Heart left ventricle (tissue), 16 donors: ENCODE results near the gene ING1. TPM values are rescaled to one million over a fixed set of nuclear protein-coding genes. Genes with fewer than 3 reads are reported as not detected.

Experiments
- ATAC-seq, 4 donors: fragments of 200-7000 bp; cut with Tn5 transposase; one replicate each; pipeline ENCODE4 v1.9.1; 2020 to 2022; ENCODE audit warnings: moderate library complexity in 4 of 4, mild to moderate bottlenecking in 3 of 4, moderate number of reproducible peaks in 1 of 4
- DNase-seq, 5 donors: peaks; one replicate each; pipeline ENCODE4 v3.0.0-alpha.2; 2020
- H3K27ac ChIP-seq, 12 donors: fragments of 200-600 bp; sonication (generic) in 4 of 12; one replicate each; pipeline versions ENCODE4 v1.5.0 to v1.8.0; 2016 to 2022; ENCODE audit warnings: mild to moderate bottlenecking in 2 of 12
- H3K27me3 ChIP-seq, 9 donors: fragments of 200-600 bp; sonication (generic) in 2 of 9; one replicate each; pipeline versions ENCODE4 v1.5.1 to v1.8.0; 2016 to 2022; ENCODE audit warnings: mild to moderate bottlenecking in 3 of 9
- H3K36me3 ChIP-seq, 9 donors: fragments of 200-600 bp; sonication (generic) in 2 of 9; one replicate each; pipeline versions ENCODE4 v1.5.0 to v1.8.0; 2018 to 2022; ENCODE audit warnings: mild to moderate bottlenecking in 2 of 9
- H3K4me1 ChIP-seq, 12 donors: fragments of 200-600 bp; sonication (generic) in 4 of 12; one replicate each; pipeline versions ENCODE4 v1.5.0 to v1.8.0; 2016 to 2022; ENCODE audit warnings: mild to moderate bottlenecking in 3 of 12
- H3K4me3 ChIP-seq, 12 donors: fragments of 200-600 bp; sonication (generic) in 4 of 12; one replicate each; pipeline versions ENCODE4 v1.5.0 to v1.8.0; 2017 to 2022; ENCODE audit warnings: mild to moderate bottlenecking in 9 of 12, moderate library complexity in 4 of 12
- H3K9me3 ChIP-seq, 12 donors: fragments of 200-600 bp; sonication (generic) in 4 of 12; one replicate each; pipeline versions ENCODE4 v1.5.0 to v1.8.0; 2016 to 2022; ENCODE audit warnings: mild to moderate bottlenecking in 1 of 12
- POLR2A ChIP-seq, 2 donors: fragments of 450-650 bp; IDR thresholded peaks; one replicate each; pipeline ENCODE4 v1.6.1; 2017; ENCODE audit warnings: antibody characterized with exemption in 2 of 2, mild to moderate bottlenecking in 2 of 2, moderate library complexity in 2 of 2
- WGBS, 4 donors: extraction: QIAGEN DNeasy Blood & Tissue Kit in 2 of 4; methylation state at CpG; one replicate each; pipeline versions ENCODE4 v1.1.5 to v1.1.7; 2013 to 2018; 5-methylcytosine and 5-hydroxymethylcytosine counted together
- intact Hi-C, 10 donors: fragments of 100-400 bp; cut with DNase I; formaldehyde crosslinking; loops; one replicate each; pipeline versions ENCODE4 v1.11.1 to v1.14.2; 2022
- polyA plus RNA-seq, 2 donors: library from polyadenylated mRNA; stranded (reverse); fragments of 200-250 nt; gene quantifications; one replicate each; pipeline ENCODE4 v1.2.3, GENCODE V29; 2013
- total RNA-seq, 9 donors: library from RNA; depleted of rRNA in 2 of 9; stranded (reverse); fragments of >200 nt in 2 of 9; fragmentation: NEBNext Ultra II Directional in 3 of 9; extraction: Animal tissue kit (Norgen Biotek cat#: 25700) in 3 of 9; gene quantifications; one replicate each; pipeline versions ENCODE4 v1.1.0 to v1.2.4, GENCODE V29; 2016 to 2023
- TF ChIP-seq, protein P1 (sequence below), 12 donors: fragments of 200-600 bp; sonication (generic) in 4 of 12; IDR thresholded peaks; one replicate each; pipeline versions ENCODE4 v1.5.0 to v1.8.0; 2018 to 2022; ENCODE audit warnings: antibody characterized with exemption in 12 of 12, mild to moderate bottlenecking in 5 of 12
- donor health status: ischemic (EF 13 %, LVEDD 7.1; RV severe dilation, severe dysfunction).
- donor health status: healthy with polysubstance abuse.
- donor health status: DM: no; HTN: yes; CAD: no.
- donor health status: DM: no; HTN: no; CAD: no.
- donor health status: ischemic (EF 25% LVEDD 6.9; RV normal size, moderate dysfunction).
- donor health status: ischemic (EF 25% LVEDD 5.7; RV mildly dilated, moderate dysfunction).
- donor health status: healthy.
- donor health status: DM: yes; HTN: yes; CAD: no.
- donor health status: ischemic (EF 35%, LVEDD 5.7; RV mildly dilated, moderate dysfunction).
- donor health status: nonischemic (EF 11% LVEDD 7.7; RV severe dilation, severe dysfunction).
- donor health status: DM: yes; HTN: yes; CAD: no.
- donor health status: PGD.
- donor health status: ischemic (EF 29% LVEDD 5.4; RV normal size, mild dysfunction).
- donor health status: nonischemic (EF 23%, LVEDD 6.1; RV moderate dilation, normal function).

The ING1 gene
- total and polyA plus RNA-seq, 11 donors = 4.8 to 18.0 (median 6.6) TPM

DNA sequence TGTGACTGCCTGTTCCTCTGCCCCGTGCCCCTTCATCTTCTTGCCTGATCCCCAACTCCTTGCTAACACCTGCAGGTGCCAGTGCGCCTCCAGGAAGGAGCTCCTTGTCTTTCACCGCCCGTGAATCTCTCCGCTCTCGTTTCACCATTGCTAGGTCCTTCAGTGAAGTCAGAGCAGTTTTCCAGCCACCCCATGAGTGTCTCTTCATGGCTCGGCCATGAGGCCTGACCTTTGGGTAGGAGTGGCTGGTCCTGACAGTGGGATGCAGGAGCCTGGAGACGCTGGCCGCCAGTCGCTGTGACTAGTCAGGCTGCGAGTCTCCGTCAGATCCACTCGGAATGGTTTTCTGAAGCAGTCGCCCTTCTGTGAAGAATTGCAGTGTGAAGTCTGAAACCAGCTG lies 43.8 kb downstream of the ING1 start:
- Histone ChIP-seq H3K9me3 (no peaks in the 10 kb centered on the region), H3K36me3 (no peaks in the 10 kb centered on the region), H3K27ac (no peak overlapping the region), H3K4me1 (no peaks in the 10 kb centered on the region), H3K27me3 (no peaks in the 10 kb centered on the region), H3K4me3 (no peak overlapping the region)
- no peak for ATAC-seq
- DNase-seq = no peak
- intact Hi-C loops = no loop called here
- 87 to 92% (median 91%) methylated on average over 14 of the region's 14 CpGs for WGBS, 4 donors
- TF ChIP-seq, protein P1, sequence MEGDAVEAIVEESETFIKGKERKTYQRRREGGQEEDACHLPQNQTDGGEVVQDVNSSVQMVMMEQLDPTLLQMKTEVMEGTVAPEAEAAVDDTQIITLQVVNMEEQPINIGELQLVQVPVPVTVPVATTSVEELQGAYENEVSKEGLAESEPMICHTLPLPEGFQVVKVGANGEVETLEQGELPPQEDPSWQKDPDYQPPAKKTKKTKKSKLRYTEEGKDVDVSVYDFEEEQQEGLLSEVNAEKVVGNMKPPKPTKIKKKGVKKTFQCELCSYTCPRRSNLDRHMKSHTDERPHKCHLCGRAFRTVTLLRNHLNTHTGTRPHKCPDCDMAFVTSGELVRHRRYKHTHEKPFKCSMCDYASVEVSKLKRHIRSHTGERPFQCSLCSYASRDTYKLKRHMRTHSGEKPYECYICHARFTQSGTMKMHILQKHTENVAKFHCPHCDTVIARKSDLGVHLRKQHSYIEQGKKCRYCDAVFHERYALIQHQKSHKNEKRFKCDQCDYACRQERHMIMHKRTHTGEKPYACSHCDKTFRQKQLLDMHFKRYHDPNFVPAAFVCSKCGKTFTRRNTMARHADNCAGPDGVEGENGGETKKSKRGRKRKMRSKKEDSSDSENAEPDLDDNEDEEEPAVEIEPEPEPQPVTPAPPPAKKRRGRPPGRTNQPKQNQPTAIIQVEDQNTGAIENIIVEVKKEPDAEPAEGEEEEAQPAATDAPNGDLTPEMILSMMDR (IDR thresholded peaks at IDR 0.05) = no peak
- no peak for TF ChIP-seq POLR2A (IDR thresholded peaks at IDR 0.05)

- Histone ChIP-seq H3K36me3 (no peaks in the 10 kb centered on the region), H3K4me1 (no peaks in the 10 kb centered on the region), H3K27ac (no peak overlapping the region), H3K27me3 (no peaks in the 10 kb centered on the region), H3K9me3 (no peaks in the 10 kb centered on the region), H3K4me3 (no peak overlapping the region)
- DNase-seq (no peak), ATAC-seq (no peak)
- intact Hi-C loops = no loop called here
- TF ChIP-seq, protein P1 (IDR thresholded peaks at IDR 0.05) = no peak
- no peak for TF ChIP-seq POLR2A (IDR thresholded peaks at IDR 0.05)
- 70 to 79% (median 76%) methylated on average over 4 of the region's 4 CpGs for WGBS, 4 donors
Observed at GRCh38 chr13:110758195-110758805, 44.8 kb downstream of the ING1 start.

DNA sequence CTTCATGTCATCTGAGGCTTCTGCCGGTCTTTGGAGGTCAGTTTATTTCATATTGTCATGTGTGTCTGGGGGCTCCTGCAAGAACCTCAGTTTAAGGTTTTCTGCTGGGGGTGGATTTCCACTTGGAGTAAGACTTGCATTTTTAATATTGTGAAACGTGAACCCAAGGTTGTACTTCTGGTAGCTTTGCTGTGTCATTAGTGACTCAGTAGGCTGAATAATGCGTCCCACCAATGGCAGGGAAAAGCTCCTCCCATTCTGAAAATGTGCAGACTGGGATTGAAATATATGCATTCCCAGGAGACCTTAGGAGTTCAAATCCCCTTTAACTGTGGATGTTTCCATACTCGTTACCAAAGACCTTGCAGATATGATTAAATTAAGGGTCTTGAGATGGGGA lies 46.2 kb downstream of the ING1 start:
- no peaks in the 10 kb centered on the region for H3K36me3 ChIP-seq
- no peak overlapping the region for H3K4me3 ChIP-seq
- H3K9me3 ChIP-seq = no peaks in the 10 kb centered on the region
- H3K4me1 ChIP-seq = no peaks in the 10 kb centered on the region
- TF ChIP-seq POLR2A (IDR thresholded peaks at IDR 0.05) = no peak
- TF ChIP-seq, protein P1 (IDR thresholded peaks at IDR 0.05) = no peak
- ATAC-seq = no peak
- DNase-seq = no peak
- H3K27me3 ChIP-seq = no peaks in the 10 kb centered on the region
- intact Hi-C loops = no loop called here
- H3K27ac ChIP-seq = no peak overlapping the region
- 84 to 86% (median 86%) methylated on average over 4 of the region's 4 CpGs for WGBS, 4 donors

DNA sequence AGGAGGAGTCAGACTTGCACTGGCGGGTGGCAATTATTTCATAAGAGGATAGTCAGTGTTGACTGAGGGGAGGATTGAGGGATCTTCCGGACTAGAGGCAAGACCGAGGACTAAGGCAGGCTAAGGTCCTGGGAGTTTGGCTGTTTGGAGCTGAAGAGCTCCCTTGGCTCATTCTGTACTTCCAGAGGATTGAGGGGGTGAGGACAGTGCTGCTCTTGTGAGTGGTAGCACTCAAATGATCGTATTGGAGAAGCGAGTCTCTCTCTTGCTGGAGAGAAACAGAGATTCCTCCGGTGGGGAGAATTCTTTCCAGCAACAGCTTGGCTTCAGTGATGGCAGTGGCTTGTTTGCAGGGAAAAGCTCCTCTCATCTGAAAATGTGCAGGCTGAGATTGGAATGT lies 47.1 kb downstream of the ING1 start:
- Histone ChIP-seq H3K4me1 (no peaks in the 10 kb centered on the region), H3K4me3 (no peak overlapping the region), H3K27me3 (no peaks in the 10 kb centered on the region), H3K36me3 (no peaks in the 10 kb centered on the region), H3K9me3 (no peaks in the 10 kb centered on the region), H3K27ac (no peak overlapping the region)
- DNase-seq (no peak), ATAC-seq (no peak)
- WGBS, 4 donors = 85 to 93% (median 93%) methylated on average over 6 of the region's 6 CpGs
- TF ChIP-seq, protein P1 (IDR thresholded peaks at IDR 0.05) = no peak
- no peak for TF ChIP-seq POLR2A (IDR thresholded peaks at IDR 0.05)
- intact Hi-C loops = no loop called here
